SK-N-SH treated with all-trans-retinoic acid at 6 μM for 48 hours (cell line): Measurements from ENCODE around the gene DNMT3L.
"Not testable (repeated sequence)": the region's sequence is repeated elsewhere in the genome, so short reads cannot be mapped to it uniquely, and the experiment has no call there.

ENCODE experiments used
- ESRRG ChIP-seq: fragments of 250-450 bp; sonication (Bioruptor Pico); IDR thresholded peaks from 2 replicates; pipeline ENCODE4 v1.6.1; 2021; ENCODE audit warnings: mild to moderate bottlenecking
- ISL1 ChIP-seq: fragments of 250-450 bp; sonication (Bioruptor Pico); IDR thresholded peaks from 2 replicates; pipeline ENCODE4 v2.1.2; 2022; ENCODE audit warnings: mild to moderate bottlenecking, moderate library complexity
- OSR1 ChIP-seq: fragments of 250-450 bp; sonication (Bioruptor Pico); IDR thresholded peaks from 2 replicates; pipeline ENCODE4 v1.8.0; 2022; ENCODE audit warnings: moderate library complexity, mild to moderate bottlenecking, inconsistent platforms
- POU6F1 ChIP-seq: fragments of 250-450 bp; sonication (Bioruptor Pico); IDR thresholded peaks from 2 replicates; pipeline ENCODE4 v1.8.0; 2021; ENCODE audit warnings: low read depth, mild to moderate bottlenecking, moderate library complexity, borderline replicate concordance
- ZFP30 ChIP-seq: fragments of 450-650 bp; formaldehyde crosslinking; IDR thresholded peaks from 2 replicates; pipeline ENCODE4 v1.5.0; 2022; ENCODE audit warnings: mild to moderate bottlenecking, moderate library complexity
- ZNF565 ChIP-seq: fragments of 450-650 bp; formaldehyde crosslinking; conservative IDR thresholded peaks from 2 replicates; pipeline ENCODE4 v1.5.0; 2020; ENCODE audit warnings: low read depth, mild to moderate bottlenecking, moderate library complexity
- ZNF8 ChIP-seq: fragments of 450-650 bp; formaldehyde crosslinking; IDR thresholded peaks from 2 replicates; pipeline ENCODE4 v1.5.0; 2020; ENCODE audit warnings: mild to moderate bottlenecking, moderate library complexity

GRCh38 chr21:44228109-44228508, 33.6 kb downstream of the DNMT3L start:
- not testable (repeated sequence) for TF ChIP-seq ZNF8, ISL1, POU6F1, ZFP30, ESRRG, OSR1, ZNF565 (CRISPR knock-in tag)
